Measurements from ENCODE around the gene CSMD2. TPM values are rescaled to one million over a fixed set of nuclear protein-coding genes. Genes with fewer than 3 reads are reported as not detected.

CSMD2 gene
- total and polyA plus RNA-seq, 2 of the 8 experiments (the other 6 are each of a cell fraction or from before 2014, with no cell fraction given) = 7.0 to 14.7 TPM

- no peak overlapping the region for H2BK12ac ChIP-seq (ENCODE audit: low read depth, low read length)
- POLR2A ChIA-PET (ENCODE audit: partially characterized antibody) = no interaction called here
- H3K4ac ChIP-seq (replicated peaks; ENCODE audit: insufficient read length, low read depth, low read length) = no peak overlapping the region
- peaks cover 2% of the 10 kb centered on the region; the same call in 1 of the 2 replicates for H3K79me1 ChIP-seq (ENCODE audit: low read depth, low read length)
- no peaks in the 10 kb centered on the region; the same call in 1 of the 2 replicates for H3K23me2 ChIP-seq (ENCODE audit: low read depth, low read length)
- no peak overlapping the region for H3K56ac ChIP-seq (replicated peaks; ENCODE audit: insufficient read length, low read depth, low read length)
- FAIRE-seq (no peak), DNase-seq (ENCODE audit: low read depth in 1 of 2, low spot score in 2 of 2) (no peak)
- H4K20me1 ChIP-seq (replicated peaks in 1 of 2; ENCODE audit: control insufficient read depth in 1 of 2, insufficient read depth in 2 of 2, low read length in 2 of 2) = peaks cover 6 to 12% of the 10 kb centered on the region in 2 experiments
- no peak overlapping the region for H3K4me2 ChIP-seq (ENCODE audit: insufficient read depth in 1 of 2, low read depth in 2 of 2, low read length in 2 of 2)
- CTCF ChIA-PET (ENCODE audit: partially characterized antibody) = interaction anchor here (0.6 to 1.4 kb wide), 3 partner anchors 13 to 17 kb away, joined by 3 read pairs; no protein-coding TSS in a partner anchor
- no peaks in the 10 kb centered on the region; a peak in 2 of 8 replicates for H3K36me3 ChIP-seq (ENCODE audit: control insufficient read depth in 2 of 4, insufficient read depth in 4 of 4, low read length in 3 of 4)
- H2BK20ac ChIP-seq (ENCODE audit: low read length) = no peak overlapping the region
- H3K79me2 ChIP-seq (ENCODE audit: control insufficient read depth in 1 of 2, insufficient read depth in 2 of 2, low read length in 2 of 2) = peaks cover 0 to 2% of the 10 kb centered on the region in 2 experiments; a peak in 1 of 4 replicates
- H3K14ac ChIP-seq (ENCODE audit: insufficient read length) = no peak overlapping the region
- H3K9me3 ChIP-seq (ENCODE audit: insufficient read depth in 2 of 2, low read depth in 1 of 2, low read length in 1 of 2) = no peaks in the 10 kb centered on the region
- H2BK5ac ChIP-seq (ENCODE audit: low read depth, low read length) = no peak overlapping the region
- H2AK5ac ChIP-seq (ENCODE audit: low read depth, low read length) = no peak overlapping the region
- WGBS, 2 experiments (ENCODE audit: extremely low coverage in 1 of 2, insufficient coverage in 1 of 2, insufficient read length in 1 of 2, insufficient replicate concordance in 2 of 2, low coverage in 1 of 2, low lambda C conversion rate in 2 of 2, missing lambda C conversion rate in 1 of 2) = 87% methylated on average over 6 of the region's 6 CpGs; no CpG with 5 or more reads in 1 of the 2 experiments
- no peak for TF ChIP-seq SP2 (IDR thresholded peaks at IDR 0.05; ENCODE audit: low read length)
- no peak for TF ChIP-seq SAP30 (IDR thresholded peaks at IDR 0.05; ENCODE audit: insufficient read depth, insufficient replicate concordance, low read length)
- no peak for TF ChIP-seq KDM5A (IDR thresholded peaks at IDR 0.05; ENCODE audit: low read length)
- no peak overlapping the region for H4K5ac ChIP-seq (ENCODE audit: insufficient read length, low read depth, low read length)
- H2AFZ ChIP-seq (ENCODE audit: low read length) = no peak overlapping the region
- no peak overlapping the region for H3K4me3 ChIP-seq (ENCODE audit: extremely low read depth in 1 of 4, insufficient read depth in 2 of 4, low read depth in 3 of 4, low read length in 4 of 4)
- no peak overlapping the region for H3K23ac ChIP-seq (ENCODE audit: insufficient read length)
- no peak overlapping the region for H2BK120ac ChIP-seq (replicated peaks; ENCODE audit: low read depth, low read length)
- H3K27ac ChIP-seq (ENCODE audit: low read depth, low read length) = no peak overlapping the region
- no peak overlapping the region for H3K9ac ChIP-seq (replicated peaks in 1 of 4; ENCODE audit: extremely low read depth in 1 of 4, low read depth in 3 of 4, low read length in 3 of 4)
- no peaks in the 10 kb centered on the region for H3K27me3 ChIP-seq (replicated peaks in 1 of 4; ENCODE audit: control insufficient read depth in 3 of 4, extremely low read depth in 1 of 4, insufficient read depth in 3 of 4, low read length in 3 of 4)
- H4K8ac ChIP-seq (ENCODE audit: extremely low read depth, insufficient read depth, low read length) = no peak overlapping the region
- no peak overlapping the region for H2BK15ac ChIP-seq (ENCODE audit: low read length)
- no peak overlapping the region for H3K18ac ChIP-seq (ENCODE audit: extremely low read depth, low read length)
- no peaks in the 10 kb centered on the region for H3K4me1 ChIP-seq (replicated peaks in 1 of 4; ENCODE audit: control insufficient read depth in 3 of 4, insufficient read depth in 4 of 4, low read length in 3 of 4)
- H4K91ac ChIP-seq (replicated peaks; ENCODE audit: insufficient read length, low read length) = no peak overlapping the region
Observed at GRCh38 chr1:34126486-34126885, 38.5 kb downstream of the CSMD2 start.
